NCI-H187 (cell line): ENCODE results near the gene GPR152.
"Not testable (repeated sequence)": the region's sequence is repeated elsewhere in the genome, so short reads cannot be mapped to it uniquely, and the experiment has no call there.

Source experiments
- DNase-seq, 2 experiments: peaks; one replicate each; lab custom pipeline; 2025; lab: John Stamatoyannopoulos, UW

The GPR152 gene

GRCh38 chr11:67489203-67489884 lies 36.8 kb upstream of the GPR152 start:
- DNase-seq: no peak

DNA sequence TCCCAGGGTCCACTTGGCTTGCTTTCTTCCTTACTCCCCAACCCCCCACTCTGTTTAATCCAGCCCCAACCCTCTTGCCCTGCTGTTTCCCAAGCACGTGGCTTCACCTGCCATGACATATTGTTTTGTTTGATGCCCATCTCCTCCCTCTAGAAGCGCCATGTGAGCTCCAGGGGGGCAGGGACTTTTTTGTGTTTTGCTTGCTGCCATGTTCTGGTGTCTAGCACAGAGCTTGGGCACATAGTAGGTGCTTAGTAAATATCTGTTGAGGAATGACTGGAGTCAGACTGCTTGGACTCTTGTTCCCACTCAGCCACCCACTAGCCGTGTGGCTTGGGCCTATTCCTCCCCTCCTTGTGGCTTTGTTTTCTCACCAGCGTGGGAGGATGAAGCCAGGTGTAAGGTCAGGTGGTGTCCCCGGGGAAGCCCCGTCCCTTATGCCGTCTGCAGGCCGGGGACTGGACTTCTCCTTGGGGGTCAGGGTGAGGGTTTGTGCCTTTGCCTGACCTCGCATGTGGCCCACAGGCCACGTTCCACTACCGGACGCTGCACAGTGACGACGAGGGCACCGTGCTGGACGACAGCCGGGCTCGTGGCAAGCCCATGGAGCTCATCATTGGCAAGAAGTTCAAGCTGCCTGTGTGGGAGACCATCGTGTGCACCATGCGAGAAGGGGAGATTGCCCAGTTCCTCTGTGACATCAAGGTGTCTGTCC lies 34.1 kb upstream of the GPR152 start:
- DNase-seq: no peak

- DNase-seq: not testable (repeated sequence)
Measured at GRCh38 chr11:67485873-67486361, 33.4 kb upstream of the GPR152 start.

- no peak for DNase-seq
Measured at GRCh38 chr11:67484847-67485311, 32.4 kb upstream of the GPR152 start.

GRCh38 chr11:67483831-67484665 lies 31.5 kb upstream of the GPR152 start:
- no peak for DNase-seq

DNA sequence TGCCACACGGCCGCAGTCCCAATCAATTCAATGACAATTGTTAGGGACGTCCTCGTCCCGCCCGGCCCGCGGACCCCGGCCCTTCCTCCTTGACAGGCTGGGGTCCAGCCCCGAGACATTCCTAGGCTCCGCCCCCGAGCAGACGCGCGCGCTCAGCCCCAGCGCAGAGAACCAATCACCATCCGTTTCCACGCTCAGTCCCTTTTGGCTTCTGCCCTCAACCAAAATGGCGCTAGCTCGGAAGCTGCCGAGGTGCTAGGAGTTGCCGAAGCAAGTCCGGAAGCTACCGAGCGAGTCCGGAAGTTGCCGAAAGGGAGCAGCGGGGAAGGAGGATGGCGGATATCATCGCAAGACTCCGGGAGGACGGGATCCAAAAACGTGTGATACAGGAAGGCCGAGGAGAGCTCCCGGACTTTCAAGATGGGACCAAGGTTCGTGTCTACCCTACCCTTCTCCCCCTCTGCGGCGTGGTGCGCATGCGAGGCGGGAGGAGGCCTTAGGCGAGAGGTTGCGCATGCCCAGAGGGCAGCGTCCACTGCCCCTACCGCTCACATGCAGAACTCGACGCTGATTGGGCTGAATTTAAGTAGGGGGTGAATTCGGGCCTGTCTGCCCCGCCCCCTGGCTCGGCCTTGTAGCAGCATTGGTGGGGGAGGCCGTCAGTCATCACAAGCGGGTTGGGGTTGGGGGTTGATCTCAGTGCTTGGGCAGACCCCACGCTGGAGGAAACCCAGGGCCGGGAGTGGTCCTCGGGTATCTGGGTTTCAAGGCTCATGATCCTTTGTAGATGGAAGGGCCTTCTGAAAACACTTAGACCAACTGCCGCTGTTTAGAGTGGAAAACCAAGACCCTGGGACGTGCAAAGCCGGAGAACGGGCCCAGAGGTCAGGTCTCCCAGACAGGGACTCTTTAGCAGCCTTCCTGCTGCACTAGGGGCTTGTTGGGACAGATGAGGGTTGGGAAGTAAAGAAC lies 30.6 kb upstream of the GPR152 start, which contains the start of gene AIP:
Gene AIP, plus strand, starts transcription at position 200 of the 972 bp plus-strand sequence. Its CDS starts 133 bp downstream, at position 333.
- DNase-seq: peak; percentile 90 to 91

- DNase-seq: no peak
Measured at GRCh38 chr11:67482275-67482826, 29.8 kb upstream of the GPR152 start.

DNA sequence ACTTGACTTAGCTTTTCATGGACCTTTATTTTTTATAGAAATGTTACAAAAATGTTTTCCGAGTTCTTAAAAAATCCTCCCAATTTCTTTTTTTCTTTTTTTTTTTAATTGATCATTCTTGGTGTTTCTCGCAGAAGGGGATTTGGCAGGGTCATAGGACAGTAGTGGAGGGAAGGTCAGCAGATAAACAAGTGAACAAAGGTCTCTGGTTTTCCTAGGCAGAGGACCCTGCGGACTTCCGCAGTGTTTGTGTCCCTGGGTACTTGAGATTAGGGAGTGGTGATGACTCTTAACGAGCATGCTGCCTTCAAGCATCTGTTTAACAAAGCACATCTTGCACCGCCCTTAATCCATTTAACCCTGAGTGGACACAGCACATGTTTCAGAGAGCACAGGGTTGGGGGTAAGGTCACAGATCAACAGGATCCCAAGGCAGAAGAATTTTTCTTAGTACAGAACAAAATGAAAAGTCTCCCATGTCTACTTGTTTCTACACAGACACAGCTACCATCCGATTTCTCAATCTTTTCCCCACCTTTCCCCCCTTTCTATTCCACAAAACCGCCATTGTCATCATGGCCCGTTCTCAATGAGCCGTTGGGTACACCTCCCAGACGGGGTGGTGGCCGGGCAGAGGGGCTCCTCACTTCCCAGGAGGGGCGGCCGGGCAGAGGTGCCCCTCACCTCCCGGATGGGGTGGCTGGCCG lies 25.0 kb upstream of the GPR152 start:
- DNase-seq: not testable (repeated sequence)

DNA sequence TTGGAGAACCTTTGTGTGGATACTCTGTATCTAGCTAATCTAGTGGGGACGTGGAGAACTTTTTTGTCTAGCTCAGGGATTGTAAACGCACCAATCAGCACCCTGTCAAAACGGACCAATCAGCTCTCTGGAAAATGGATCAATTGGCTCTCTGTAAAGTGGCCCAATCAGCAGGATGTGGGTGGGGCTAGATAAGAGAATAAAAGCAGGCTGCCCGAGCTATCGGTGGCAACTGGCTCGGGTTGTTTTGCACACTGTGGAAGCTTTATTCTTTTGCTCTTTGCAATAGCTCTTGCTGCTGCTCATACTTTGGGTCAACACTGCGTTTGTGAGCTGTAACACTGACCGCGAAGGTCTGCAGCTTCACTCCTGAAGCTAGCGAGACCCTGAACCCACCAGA lies 24.2 kb upstream of the GPR152 start:
- DNase-seq: not testable (repeated sequence)

- DNase-seq: no peak
Measured at GRCh38 chr11:67472882-67473281, 20.4 kb upstream of the GPR152 start.

DNA sequence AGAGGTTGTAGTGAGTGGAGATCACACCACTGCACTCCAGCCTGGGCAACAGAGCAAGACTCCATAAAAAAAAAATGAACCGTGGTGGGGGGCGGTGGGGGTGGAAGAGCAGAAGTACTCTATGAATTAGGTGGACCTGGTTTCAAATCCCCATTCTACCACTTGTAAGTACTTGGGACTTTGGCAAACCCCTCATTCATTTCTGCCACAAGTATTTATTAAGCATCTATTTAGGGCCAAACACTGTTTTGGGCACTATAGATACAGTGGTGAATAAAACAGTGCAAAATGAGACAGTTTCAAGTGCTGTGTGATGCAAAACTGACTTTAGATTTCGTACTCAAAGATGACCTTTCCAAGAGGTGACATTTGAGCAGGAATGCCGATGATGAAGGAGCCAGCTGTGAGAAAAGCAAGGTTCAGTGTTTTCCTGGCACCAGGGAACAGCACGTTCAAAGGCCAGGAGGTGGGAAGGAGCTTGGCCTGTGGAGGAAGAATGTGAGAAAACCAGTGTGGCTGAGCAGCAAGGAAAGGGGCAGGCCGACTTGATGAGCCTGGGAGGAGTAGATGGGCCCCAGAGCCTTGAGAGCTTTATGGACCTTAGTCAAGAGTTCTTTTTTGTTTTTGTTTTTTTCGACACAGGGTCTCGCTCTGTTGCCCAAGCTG lies 17.9 kb upstream of the GPR152 start:
- DNase-seq: no peak

DNA sequence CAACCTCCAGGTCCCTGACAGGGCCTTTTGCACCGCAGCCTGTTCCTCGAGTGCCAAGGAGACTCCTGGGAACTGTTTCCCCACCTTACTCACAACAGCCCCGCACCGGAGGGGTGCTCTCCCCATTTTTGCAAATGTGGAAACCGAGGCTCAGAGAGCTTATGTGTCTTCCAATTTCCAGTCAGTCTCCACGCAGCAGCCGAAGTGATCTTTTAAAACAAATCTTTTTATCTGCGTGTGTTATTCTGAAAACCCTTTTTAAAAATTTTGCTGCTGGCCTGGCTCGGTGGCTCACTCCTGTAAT lies 16.9 kb upstream of the GPR152 start:
- no peak for DNase-seq

DNA sequence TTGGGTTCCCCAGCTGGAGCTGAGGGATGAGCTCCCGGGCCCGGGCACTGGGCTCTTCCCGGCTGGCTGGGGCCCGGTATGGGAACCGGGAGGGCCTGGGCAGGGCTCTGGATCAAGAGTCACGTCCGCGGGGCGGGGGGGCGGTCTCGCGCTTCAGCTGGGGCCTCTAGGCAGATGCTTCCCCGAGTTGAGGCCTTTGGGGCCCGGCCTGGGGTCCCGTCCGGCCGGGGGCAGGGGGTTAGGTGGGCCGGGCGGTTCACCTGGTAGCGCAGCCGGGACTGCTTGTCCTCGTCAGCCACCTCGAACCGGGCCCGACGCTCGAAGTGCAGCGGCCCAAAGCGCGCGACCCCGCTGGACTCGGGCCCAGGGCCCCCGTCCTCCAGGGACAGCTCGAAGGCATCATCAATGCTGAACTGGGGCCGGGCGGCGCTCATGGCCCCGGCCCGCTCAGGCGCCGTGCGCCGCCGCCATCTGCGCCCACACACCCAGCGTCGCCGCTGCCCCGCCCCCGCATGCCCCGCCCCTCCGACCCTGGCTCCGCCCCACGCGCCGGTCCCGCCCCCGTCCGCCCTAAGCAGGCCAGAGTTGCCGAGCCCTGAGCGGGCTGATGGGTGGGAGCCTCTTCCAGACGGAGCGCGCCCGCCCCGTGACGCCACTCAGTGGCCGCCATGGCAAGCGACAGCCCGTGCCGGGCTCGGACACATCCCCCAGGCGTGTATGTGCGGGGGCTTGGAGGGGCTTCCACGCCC lies 16.4 kb upstream of the GPR152 start, which contains the start of gene TMEM134:
Gene TMEM134, minus strand, starts transcription at position 493 of the 749 bp plus-strand sequence. Its CDS starts 59 bp downstream, at position 434.
- peak; percentile 48 to 83 for DNase-seq

DNA sequence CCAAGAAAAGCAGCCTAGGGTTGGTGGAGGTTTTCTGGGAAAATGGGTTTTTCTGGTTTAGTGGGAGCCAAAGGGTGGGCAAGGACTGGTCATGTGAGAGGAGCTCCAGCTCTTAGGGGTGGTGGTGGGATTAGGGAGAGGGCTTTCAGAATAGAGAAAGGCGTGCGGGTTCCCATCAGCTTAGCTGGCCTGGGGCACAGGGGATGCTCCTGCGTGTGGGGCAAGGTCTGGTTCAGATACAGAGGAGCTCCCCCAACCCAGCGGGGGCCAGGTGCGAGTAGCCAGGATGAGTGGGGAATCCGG lies 15.9 kb upstream of the GPR152 start:
- DNase-seq: no peak

- DNase-seq: no peak
Measured at GRCh38 chr11:67468056-67468455, 15.5 kb upstream of the GPR152 start.

DNA sequence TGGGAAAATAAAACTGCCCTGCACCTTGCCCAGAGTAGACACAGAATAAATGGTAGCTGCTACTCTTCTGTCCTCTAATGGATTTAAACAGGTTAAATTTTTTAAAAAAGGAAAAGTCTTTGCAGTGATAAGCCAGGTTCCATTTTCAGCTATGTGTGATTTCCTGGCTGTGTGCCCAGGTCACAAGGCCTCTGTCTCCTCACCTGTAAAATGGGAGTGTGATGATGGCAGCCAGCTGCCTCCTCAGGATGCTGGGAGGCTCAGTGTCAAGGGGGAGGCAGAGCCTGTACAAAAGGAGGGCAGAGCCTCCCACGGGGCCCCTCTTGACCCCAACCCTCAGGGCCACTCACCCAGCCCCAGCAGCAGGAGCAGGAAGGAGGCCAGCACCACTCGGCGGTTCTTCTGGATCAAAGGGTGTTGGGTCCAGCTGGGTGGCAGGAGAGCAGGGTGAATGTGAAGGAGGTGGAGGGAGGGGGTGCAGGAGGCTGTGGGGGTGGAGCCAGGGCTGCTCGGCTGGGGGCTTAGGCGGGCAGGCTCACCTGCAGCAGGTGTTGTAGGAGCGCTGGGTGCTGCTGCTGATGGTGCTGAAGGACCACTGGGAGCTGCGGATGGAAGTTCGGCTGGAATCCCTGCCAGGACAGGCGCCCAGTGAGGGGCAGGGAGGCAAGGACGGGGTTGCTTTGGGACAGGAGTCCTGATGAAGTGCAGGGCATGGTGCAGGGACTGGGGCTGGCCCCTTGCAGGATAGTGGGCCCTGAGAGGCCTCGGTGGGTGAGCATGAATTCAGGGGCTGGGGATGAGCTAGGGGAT lies 14.6 kb upstream of the GPR152 start:
- DNase-seq: no peak

- no peak for DNase-seq
Measured at GRCh38 chr11:67466367-67466766, 13.8 kb upstream of the GPR152 start.

DNA sequence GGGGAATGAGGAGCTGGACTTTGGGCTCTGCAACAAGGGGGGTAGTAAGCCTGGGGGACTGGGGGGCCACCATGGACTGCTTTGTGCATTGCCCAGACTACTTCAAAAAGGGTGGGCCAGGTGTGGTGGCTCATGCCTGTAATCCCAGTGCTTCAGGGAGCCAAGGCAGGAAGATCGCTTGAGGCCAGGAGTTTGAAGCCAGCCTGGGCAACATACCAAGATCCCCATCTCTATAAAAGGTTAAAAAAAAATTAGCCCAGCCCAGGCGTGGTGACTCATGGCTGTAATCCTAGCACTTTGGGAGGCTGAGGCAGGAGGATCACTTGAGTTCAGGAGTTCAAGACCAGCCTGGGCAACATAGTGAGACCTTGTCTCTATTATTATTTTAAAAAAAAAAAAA lies 13.0 kb upstream of the GPR152 start:
- not testable (repeated sequence) for DNase-seq
